LNCaP clone FGC (cell line): ENCODE results near the gene CES4A.
"Not testable (repeated sequence)": the region's sequence is repeated elsewhere in the genome, so short reads cannot be mapped to it uniquely, and the experiment has no call there.

Experiments used
- DNase-seq: peaks from one replicate; pipeline ENCODE4 v3.0.0-alpha.2; 2011; ENCODE audit warnings: low read depth
- H3K4me3 ChIP-seq: 2 replicates; pipeline ENCODE4 v1.5.1; 2011; ENCODE audit warnings: mild to moderate bottlenecking, low read depth, low read length, control low read depth
- TF ChIP-seq, protein P1 (sequence below): IDR thresholded peaks from 2 replicates; pipeline ENCODE4 v1.5.1; 2012; ENCODE audit warnings: mild to moderate bottlenecking; ENCODE audit not compliant: control insufficient read depth, insufficient read depth; ENCODE audit errors: extremely low read depth

Gene CES4A

GRCh38 chr16:66991545-66992077, 3.2 kb downstream of the CES4A start:
- DNase-seq = no peak
- TF ChIP-seq, protein P1, sequence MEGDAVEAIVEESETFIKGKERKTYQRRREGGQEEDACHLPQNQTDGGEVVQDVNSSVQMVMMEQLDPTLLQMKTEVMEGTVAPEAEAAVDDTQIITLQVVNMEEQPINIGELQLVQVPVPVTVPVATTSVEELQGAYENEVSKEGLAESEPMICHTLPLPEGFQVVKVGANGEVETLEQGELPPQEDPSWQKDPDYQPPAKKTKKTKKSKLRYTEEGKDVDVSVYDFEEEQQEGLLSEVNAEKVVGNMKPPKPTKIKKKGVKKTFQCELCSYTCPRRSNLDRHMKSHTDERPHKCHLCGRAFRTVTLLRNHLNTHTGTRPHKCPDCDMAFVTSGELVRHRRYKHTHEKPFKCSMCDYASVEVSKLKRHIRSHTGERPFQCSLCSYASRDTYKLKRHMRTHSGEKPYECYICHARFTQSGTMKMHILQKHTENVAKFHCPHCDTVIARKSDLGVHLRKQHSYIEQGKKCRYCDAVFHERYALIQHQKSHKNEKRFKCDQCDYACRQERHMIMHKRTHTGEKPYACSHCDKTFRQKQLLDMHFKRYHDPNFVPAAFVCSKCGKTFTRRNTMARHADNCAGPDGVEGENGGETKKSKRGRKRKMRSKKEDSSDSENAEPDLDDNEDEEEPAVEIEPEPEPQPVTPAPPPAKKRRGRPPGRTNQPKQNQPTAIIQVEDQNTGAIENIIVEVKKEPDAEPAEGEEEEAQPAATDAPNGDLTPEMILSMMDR = no peak

GRCh38 chr16:66993558-66993957, 5.2 kb downstream of the CES4A start:
- not testable (repeated sequence) for H3K4me3 ChIP-seq, DNase-seq

More at GRCh38 chr16:66991545-66992077, 3.2 kb downstream of the CES4A start:
- no peak overlapping the region for H3K4me3 ChIP-seq

- no peak overlapping the region for H3K4me3 ChIP-seq
- TF ChIP-seq, protein P1 = no peak
- DNase-seq = peak; percentile 34
Observed at GRCh38 chr16:66996324-66996982, 8.1 kb downstream of the CES4A start.

- TF ChIP-seq, protein P1 = no peak
- H3K4me3 ChIP-seq = no peak overlapping the region
- no peak for DNase-seq
Observed at GRCh38 chr16:66996983-66997358, 8.6 kb downstream of the CES4A start.

DNA sequence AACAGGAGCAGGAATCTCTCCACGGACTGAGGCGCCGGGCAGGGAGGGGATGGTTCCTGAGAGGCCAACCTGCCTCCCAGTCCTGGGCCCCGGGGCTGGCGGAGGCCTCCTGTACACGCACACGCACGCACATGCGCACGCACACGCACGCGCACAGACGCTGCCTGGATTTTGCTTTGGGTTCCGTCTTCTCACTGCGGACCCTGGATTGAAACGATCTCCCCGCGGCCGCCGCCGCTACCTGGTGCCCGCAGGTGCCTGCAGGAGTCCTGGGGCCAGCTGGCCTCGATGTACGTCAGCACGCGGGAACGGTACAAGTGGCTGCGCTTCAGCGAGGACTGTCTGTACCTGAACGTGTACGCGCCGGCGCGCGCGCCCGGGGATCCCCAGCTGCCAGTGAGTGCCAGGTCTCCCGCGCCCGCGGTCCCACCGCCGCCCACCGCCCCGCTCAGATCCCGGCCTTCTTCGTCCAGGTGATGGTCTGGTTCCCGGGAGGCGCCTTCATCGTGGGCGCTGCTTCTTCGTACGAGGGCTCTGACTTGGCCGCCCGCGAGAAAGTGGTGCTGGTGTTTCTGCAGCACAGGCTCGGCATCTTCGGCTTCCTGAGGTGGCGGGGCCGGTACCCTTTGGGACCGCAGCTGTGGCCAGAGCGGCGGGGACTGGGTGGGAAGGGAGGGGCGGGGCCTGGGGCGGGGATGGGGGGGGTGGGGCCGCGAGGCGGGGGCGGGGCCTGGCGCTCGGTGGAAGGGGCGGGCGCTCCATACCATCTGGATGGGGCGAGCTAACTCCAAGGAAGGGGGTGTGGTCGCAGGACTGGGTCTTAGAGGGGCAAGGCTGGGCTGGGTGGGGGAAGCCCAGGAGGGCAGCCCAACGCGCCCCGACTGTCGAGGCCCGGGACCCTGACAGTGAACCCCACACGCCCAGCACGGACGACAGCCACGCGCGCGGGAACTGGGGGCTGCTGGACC, 12.3 kb downstream of the CES4A start:
- peak overlapping the region; percentile 45 for H3K4me3 ChIP-seq
- TF ChIP-seq, protein P1 = no peak
- DNase-seq = no peak

DNA sequence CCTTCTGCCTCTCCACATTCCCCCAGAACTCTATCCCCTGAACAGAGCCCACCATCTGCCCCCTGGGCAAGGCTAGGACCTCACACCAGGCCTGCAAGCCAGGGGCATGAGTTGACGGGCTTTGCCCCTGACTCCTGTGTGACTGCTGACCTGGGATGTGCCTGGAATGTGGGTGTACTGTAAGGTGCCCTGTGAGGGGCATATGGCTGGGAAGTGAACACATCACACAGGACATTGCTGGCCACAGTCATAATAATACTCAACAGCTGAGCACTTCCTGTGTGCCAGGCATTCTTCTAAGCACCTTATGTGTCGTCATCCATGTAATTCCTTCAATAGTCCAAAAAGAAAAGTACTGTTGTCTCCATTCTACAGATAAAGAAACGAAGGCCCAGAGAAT, 13.3 kb downstream of the CES4A start:
- TF ChIP-seq, protein P1 = no peak
- DNase-seq = no peak
- no peak overlapping the region for H3K4me3 ChIP-seq
